IMR-90 (cell line): ENCODE measurements around the gene MSH3.

ENCODE experiments used
- CEBPB ChIP-seq: IDR thresholded peaks from 2 replicates; pipeline ENCODE4 v1.6.1; 2012; ENCODE audit warnings: low read depth, low read length, improper control_type of control experiment
- CHD1 ChIP-seq: IDR thresholded peaks from 2 replicates; pipeline ENCODE4 v1.6.1; 2012; ENCODE audit warnings: low read depth, low read length, improper control_type of control experiment
- RFX5 ChIP-seq: IDR thresholded peaks from 2 replicates; pipeline ENCODE4 v1.8.0; 2012; ENCODE audit warnings: low read depth, mild to moderate bottlenecking, low read length, moderate library complexity

DNA sequence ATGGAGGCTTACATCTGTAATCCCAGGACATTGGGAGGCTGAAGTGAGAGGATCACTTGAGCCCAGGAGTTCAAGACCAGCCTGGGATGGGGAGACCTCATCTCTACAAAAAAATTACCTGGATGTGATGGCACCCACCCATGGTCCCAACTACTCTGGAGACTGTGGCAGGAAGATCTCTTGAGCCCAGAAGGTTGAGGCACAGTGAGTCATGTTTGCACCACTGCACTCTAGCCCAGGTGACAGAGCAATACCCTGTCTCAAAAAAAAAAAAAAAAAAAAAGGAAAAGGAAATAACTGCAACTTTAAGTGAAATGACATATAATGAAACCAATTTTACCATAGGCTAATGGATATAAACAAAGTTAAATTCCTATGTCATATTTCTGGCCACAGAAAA, 152.5 kb downstream of the MSH3 start:
- TF ChIP-seq CHD1, result no peak
- TF ChIP-seq RFX5, result no peak
- no peak for TF ChIP-seq CEBPB
